Right lobe of liver (tissue), 4 donors: ENCODE data around the gene SMPD3.

Experiments used
- POLR2A ChIP-seq: fragments of 450-650 bp; IDR thresholded peaks from one replicate; pipeline ENCODE4 v1.6.1; 2017; ENCODE audit warnings: antibody characterized with exemption, mild to moderate bottlenecking
- TF ChIP-seq, protein P1 (sequence below), 4 donors: fragments of 200-600 bp in 3 of 4; fragments of 450-650 bp in 1 of 4; IDR thresholded peaks; one replicate each; pipeline versions ENCODE4 v1.5.1 to v1.8.0; 2016 to 2022; ENCODE audit warnings: antibody characterized with exemption in 4 of 4, mild to moderate bottlenecking in 2 of 4
- donor health status: DM: no; HTN: no; CAD: no.
- donor health status: DM: no; HTN: no; CAD: no.
- donor health status: DM: no; HTN: yes; CAD: no.

DNA sequence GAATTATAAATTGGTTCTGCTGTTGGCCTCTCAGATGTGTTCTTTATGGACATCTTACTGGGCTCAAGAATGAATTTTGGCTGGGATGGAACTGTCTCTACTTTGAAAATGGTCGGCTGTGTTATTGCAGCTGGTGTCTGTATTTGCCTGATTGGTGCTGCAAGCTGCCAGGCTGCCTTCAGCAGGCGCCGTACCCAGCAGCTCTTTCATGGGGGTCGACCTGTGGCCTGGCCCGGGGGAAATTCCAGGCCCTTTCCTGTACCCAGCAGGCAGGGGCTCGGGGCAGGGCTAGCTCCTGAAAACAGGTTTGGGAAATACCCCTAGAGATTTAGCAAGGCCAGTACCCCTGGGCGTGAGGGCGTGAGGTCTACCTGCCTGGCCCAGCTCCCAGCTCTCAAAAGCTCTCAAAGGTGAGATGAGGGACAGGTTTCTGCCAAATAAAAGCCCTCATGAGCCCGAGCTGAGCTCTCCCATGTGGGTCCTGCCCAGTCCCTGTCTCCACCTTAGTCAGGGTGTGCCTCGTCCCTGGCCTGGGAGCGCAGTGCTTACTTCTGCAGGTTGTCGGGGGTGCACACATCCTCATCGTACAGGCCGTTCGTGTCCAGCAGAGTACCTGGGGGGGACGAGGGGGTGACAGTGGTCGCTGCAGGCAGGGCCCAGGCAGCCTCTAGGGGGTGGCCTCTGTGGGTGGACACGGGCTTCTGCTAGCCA lies 85.2 kb downstream of the SMPD3 start:
- TF ChIP-seq, protein P1, sequence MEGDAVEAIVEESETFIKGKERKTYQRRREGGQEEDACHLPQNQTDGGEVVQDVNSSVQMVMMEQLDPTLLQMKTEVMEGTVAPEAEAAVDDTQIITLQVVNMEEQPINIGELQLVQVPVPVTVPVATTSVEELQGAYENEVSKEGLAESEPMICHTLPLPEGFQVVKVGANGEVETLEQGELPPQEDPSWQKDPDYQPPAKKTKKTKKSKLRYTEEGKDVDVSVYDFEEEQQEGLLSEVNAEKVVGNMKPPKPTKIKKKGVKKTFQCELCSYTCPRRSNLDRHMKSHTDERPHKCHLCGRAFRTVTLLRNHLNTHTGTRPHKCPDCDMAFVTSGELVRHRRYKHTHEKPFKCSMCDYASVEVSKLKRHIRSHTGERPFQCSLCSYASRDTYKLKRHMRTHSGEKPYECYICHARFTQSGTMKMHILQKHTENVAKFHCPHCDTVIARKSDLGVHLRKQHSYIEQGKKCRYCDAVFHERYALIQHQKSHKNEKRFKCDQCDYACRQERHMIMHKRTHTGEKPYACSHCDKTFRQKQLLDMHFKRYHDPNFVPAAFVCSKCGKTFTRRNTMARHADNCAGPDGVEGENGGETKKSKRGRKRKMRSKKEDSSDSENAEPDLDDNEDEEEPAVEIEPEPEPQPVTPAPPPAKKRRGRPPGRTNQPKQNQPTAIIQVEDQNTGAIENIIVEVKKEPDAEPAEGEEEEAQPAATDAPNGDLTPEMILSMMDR (IDR thresholded peaks at IDR 0.05) = no peak
- TF ChIP-seq POLR2A = no peak
